ENCODE data around the gene DDN. TPM values are rescaled to one million over a fixed set of nuclear protein-coding genes. Genes with fewer than 3 reads are reported as not detected.

DDN gene
- total and polyA plus RNA-seq, 2 donors (not counting 3 experiments of a cell fraction or from before 2014, with no cell fraction given) = 0.07 to 0.22 TPM

- peak; percentile 55 for FAIRE-seq
- CTCF ChIA-PET = interaction anchor here (0.8 to 2.2 kb wide), 9 partner anchors 8 to 140 kb away, joined by 3 to 12 read pairs (median 5); partner anchors contain the start of gene WNT1
These were observed 41.2 kb downstream of the DDN start for GRCh38 chr12:48958049-48958388.

More at GRCh38 chr12:48958049-48958388, 41.2 kb downstream of the DDN start:
- Histone ChIP-seq H3K4me3 (replicated peaks in 1 of 3; ENCODE audit: insufficient read depth in 1 of 3, low read depth in 1 of 3, low read length in 3 of 3) (peak overlapping the region in 1 of 3 experiments; percentile 90), H3K9ac (replicated peaks; ENCODE audit: extremely low read depth, insufficient read depth, low read length) (peak overlapping the region; percentile 87), H3K79me2 (ENCODE audit: control insufficient read depth, insufficient read depth, low read length) (peaks cover 41% of the 10 kb centered on the region), H3K4me2 (ENCODE audit: insufficient read depth, low read length) (peak overlapping the region; percentile 55), H3K9me1 (replicated peaks; ENCODE audit: control insufficient read depth, extremely low read depth, insufficient read depth, low read length) (no peaks in the 10 kb centered on the region), H3K4me1 (ENCODE audit: control insufficient read depth, extremely low read depth, insufficient read depth, low read length) (peaks cover 31% of the 10 kb centered on the region), H4K20me1 (replicated peaks; ENCODE audit: control insufficient read depth, extremely low read depth, insufficient read depth, low read length) (peaks cover 8% of the 10 kb centered on the region), H3K27me3 (ENCODE audit: control insufficient read depth in 2 of 2, insufficient read depth in 2 of 2, low read length in 2 of 2) (no peaks in the 10 kb centered on the region), H2AFZ (ENCODE audit: low read depth, low read length) (peak overlapping the region; percentile 81), H3K27ac (ENCODE audit: insufficient read depth, low read depth, low read length) (no peak overlapping the region), H3K36me3 (ENCODE audit: control insufficient read depth in 2 of 2, extremely low read depth in 1 of 2, insufficient read depth in 2 of 2, low read length in 2 of 2) (peaks cover under 1 to 4% of the 10 kb centered on the region in 2 experiments), H3K9me3 (replicated peaks; ENCODE audit: control insufficient read depth, insufficient read depth, low read length) (no peaks in the 10 kb centered on the region)
- POLR2A ChIA-PET = no interaction called here
- intact Hi-C loops (cut with micrococcal nuclease) = no loop called here
- no peak for TF ChIP-seq EZH2 (IDR thresholded peaks at IDR 0.05; ENCODE audit: borderline replicate concordance, low read depth, low read length, severe bottlenecking)
- TF ChIP-seq FOS (IDR thresholded peaks at IDR 0.05; ENCODE audit: borderline replicate concordance, insufficient read depth, low read length) = no peak
- TF ChIP-seq CTCF (IDR thresholded peaks at IDR 0.05; ENCODE audit: extremely low read depth in 1 of 2, insufficient read depth in 1 of 2, low read depth in 1 of 2, low read length in 2 of 2) = no peak
- no peak for TF ChIP-seq POLR2AphosphoS5 (IDR thresholded peaks at IDR 0.05; ENCODE audit: insufficient read depth, low read depth, low read length)
- TF ChIP-seq MYC (IDR thresholded peaks at IDR 0.05; ENCODE audit: low read depth, low read length) = no peak
- no peak for TF ChIP-seq JUN (IDR thresholded peaks at IDR 0.05; ENCODE audit: borderline replicate concordance, insufficient read depth, insufficient read length, low read depth)
- TF ChIP-seq GATA2 (IDR thresholded peaks at IDR 0.05; ENCODE audit: insufficient read depth, insufficient read length, low read depth, low read length) = no peak
- no peak for TF ChIP-seq POLR2A (IDR thresholded peaks at IDR 0.05; ENCODE audit: low read depth, low read length)
- no peak for TF ChIP-seq MAX (IDR thresholded peaks at IDR 0.05; ENCODE audit: insufficient read depth, insufficient read length)
- dilution Hi-C loops (cut with MboI; ENCODE audit: extremely low pct_ligation_motif_present, low sequenced_read_pairs) = no loop called here
- no TSS peak for BruUV-seq (replicated peaks)
- DNase-seq (ENCODE audit: low read depth, low spot score) = no peak

Measured in endothelial cell of umbilical vein (primary cell).